DMS 273 (cell line): Measurements from ENCODE around the gene LRRC3.
A peak's percentile ranks its signal among the peaks of the same experiment; 100 is the strongest.
"Not testable (repeated sequence)": the region's sequence is repeated elsewhere in the genome, so short reads cannot be mapped to it uniquely, and the experiment has no call there.

ENCODE experiments used
- DNase-seq: peaks from one replicate; lab custom pipeline; 2025; ENCODE audit not compliant: unreplicated experiment; lab: John Stamatoyannopoulos, UW

The LRRC3 gene, protein sequence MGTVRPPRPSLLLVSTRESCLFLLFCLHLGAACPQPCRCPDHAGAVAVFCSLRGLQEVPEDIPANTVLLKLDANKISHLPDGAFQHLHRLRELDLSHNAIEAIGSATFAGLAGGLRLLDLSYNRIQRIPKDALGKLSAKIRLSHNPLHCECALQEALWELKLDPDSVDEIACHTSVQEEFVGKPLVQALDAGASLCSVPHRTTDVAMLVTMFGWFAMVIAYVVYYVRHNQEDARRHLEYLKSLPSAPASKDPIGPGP

DNA sequence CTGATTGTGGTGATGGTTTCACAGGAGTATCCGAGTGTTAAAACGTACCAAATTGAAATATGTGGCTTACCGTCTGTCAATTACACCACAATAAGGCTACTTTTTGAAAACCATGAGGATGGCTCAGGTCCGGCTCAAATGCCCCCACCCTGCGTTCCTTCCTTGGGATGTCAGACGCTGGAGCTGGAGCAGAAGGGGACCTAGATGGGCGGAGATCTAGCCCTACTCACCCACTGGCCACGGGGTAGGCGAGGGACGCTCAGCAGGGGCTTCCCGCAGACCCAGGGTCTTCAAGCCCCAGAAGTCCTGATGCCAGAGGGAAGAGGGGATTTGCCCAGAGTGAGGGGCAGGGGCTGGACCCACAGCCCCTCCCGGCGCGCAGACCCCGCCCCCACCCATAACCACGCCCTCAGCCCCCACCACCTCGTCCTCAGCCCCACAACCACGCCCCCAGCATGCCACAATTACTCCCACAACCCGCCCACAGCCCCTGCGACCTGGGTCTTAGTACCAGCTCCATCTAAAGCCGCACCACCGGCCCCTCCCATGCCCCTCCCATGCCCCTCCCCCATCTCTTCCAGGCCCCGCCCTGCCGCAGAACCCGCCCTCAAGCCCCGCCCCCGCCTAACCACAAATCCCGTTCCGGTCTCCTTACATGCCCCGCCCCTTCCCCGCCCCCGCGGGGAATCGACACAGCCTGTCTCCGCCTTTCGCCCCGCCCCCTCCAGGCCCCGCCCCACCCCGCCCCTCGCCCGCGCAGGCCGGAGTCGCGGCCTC, at the start of gene LRRC3:
Gene LRRC3, plus strand, starts transcription at position 764 of the 777 bp plus-strand sequence. CDS start 1,135 bp downstream, outside the sequence.
- DNase-seq = peak; percentile 92

DNA sequence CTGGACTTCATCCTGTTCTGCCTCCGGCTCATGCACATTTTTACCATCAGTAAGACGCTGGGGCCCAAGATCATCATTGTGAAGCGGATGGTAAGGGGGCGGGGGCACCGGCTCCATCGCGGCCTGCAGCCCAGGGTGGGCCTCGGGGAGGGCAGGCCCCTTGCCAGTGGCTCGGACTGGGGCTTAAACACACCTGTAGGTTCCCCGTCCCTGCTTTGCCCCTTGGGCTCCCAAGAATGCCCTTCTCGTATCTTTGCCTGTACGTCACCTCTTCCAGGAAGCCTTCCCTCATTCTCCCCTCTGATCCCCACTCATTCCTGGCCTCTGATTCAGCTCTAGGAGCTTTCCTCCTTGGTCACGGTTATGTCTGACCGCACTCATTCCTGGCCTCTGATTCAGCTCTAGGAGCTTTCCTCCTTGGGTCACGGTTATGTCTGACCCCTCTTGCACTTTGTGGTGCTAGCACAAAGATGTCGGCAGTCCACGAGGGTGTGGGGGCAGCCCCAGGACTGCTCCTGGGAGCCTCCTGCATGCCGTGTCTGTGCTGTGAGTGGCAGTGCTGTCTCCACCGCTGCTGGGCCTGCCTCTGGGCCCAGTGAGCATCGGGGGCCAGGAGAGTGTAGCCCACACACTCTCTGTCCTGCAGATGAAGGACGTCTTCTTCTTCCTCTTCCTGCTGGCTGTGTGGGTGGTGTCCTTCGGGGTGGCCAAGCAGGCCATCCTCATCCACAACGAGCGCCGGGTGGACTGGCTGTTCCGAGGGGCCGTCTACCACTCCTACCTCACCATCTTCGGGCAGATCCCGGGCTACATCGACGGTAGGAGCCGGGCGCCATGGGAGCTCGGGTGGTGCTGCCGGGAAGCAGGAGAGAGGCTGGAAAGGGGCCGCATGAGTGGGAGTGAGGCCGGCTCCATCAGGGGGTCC, 49.1 kb upstream of the LRRC3 start:
- DNase-seq = no peak

DNA sequence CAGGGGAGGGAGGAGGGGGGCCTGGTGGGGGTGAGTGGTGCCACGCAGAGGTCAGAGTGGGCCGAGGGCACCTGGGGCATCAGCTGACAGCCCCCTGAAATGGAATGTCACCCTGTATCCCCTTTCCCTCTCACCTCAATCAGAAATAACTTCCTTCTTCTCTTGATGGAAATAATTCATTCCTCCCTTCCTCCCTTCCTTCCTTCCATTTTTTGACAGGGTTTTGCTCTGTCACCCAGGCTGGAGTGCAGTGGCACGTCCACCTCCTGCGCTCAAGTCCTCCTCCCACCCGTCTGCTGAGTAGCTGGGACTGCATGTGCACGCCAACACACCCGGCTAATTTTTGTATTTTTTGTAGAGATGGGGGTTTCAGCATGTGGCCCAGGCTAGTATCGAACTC, 48.4 kb upstream of the LRRC3 start:
- no peak for DNase-seq

DNA sequence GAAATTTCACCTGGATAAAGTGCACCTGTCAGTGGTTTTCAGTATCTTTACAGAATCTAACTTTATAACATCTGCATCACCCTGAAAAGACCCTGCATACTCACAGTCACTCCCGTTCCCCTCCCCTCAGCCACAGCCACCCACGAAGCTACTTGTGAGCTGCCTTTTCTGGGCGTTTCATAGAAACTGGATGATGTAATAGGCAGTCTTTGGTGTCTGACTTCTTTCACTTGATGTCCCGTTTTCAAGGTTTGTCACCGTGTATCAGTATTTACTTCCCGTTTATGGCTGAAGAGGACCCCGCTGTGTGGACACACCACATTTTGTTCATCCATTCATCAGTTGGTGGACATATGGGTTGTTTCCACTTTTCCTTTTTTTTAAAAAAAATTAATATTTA, 47.8 kb upstream of the LRRC3 start:
- DNase-seq = no peak

DNA sequence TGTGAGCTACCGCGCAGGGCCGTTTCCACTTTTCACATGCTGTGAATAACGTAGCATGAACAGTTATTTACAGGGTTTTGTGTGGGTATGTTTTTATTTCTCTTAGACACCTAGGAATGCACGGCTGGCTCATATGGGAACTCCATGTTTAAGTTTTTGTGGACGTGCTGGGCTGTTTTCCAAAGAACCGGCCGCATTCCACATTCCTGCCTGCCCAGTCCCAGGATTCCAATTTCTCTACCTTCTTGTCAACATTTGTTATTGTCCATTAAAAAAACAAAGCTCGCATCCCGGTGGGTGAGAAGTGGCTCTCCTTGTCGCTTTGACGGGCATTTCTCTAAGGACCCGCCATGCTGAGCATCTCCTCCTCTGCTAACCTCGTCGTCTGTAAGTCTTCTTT, 47.1 kb upstream of the LRRC3 start:
- DNase-seq = no peak

DNA sequence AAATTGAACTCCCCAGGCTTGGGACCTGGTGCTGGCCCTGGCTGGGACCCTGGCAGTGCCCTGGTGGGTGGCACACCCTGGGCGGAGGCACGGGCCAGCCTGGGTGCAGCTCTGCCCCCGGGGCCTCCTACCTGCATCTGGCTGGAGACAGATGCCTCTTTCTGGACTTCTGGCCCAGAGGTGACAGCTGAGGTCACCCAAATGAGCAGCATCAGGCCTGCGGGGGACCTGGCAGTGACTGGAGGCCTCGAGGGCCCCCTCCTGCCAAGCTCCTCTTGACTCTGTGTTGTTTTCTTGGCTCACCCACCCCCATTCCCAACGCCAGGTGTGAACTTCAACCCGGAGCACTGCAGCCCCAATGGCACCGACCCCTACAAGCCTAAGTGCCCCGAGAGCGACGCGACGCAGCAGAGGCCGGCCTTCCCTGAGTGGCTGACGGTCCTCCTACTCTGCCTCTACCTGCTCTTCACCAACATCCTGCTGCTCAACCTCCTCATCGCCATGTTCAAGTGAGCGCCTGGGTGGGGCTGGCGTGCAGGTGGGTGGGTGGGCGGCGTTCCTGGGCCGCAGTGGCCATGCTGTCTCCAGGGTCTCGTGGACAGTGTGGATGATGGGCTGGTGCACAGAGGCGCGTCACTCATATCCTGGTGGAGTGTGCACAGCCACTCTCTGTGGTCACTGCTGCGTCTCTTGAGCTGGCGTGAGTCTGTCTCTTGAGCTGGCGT, 41.6 kb upstream of the LRRC3 start:
- no peak for DNase-seq

DNA sequence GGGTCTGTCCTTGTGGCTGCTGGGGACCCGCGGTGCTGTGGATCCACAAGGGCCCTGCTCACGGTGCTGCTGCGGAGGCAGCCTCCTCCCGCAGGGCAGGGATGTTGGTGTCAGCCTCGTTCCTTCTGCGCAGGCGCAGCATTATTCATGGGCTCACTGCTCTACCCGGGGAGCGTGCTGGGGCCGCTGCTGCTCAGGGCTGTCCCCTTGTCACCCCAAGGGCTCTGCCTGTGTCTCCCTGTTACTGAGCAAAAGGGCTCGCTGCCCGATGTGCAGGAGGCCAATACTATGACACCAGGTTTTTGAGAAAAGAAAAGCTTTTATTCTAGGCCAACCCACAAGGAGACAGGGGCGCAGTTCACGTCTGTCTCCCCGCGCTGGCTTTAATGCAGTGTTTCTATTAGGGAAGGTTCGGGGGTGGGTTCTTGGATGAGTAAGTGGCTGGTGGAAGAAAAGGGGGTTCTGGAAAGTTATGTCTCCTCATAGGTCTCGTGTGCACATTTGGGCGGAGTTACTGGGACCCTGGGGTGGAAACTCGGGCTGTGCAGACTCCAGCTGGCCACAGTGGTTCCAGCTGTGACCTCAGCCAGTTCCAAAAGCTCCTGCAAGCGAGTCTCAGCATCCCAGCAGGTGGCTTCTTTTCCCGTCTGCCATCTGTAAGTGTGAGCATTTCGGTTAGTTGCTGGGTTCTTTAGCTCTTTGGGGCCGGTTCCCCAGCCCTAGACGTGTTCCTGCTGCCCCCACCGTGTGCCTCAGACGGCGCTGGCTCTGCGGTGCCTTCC, 40.8 kb upstream of the LRRC3 start:
- DNase-seq = peak; percentile 54

DNA sequence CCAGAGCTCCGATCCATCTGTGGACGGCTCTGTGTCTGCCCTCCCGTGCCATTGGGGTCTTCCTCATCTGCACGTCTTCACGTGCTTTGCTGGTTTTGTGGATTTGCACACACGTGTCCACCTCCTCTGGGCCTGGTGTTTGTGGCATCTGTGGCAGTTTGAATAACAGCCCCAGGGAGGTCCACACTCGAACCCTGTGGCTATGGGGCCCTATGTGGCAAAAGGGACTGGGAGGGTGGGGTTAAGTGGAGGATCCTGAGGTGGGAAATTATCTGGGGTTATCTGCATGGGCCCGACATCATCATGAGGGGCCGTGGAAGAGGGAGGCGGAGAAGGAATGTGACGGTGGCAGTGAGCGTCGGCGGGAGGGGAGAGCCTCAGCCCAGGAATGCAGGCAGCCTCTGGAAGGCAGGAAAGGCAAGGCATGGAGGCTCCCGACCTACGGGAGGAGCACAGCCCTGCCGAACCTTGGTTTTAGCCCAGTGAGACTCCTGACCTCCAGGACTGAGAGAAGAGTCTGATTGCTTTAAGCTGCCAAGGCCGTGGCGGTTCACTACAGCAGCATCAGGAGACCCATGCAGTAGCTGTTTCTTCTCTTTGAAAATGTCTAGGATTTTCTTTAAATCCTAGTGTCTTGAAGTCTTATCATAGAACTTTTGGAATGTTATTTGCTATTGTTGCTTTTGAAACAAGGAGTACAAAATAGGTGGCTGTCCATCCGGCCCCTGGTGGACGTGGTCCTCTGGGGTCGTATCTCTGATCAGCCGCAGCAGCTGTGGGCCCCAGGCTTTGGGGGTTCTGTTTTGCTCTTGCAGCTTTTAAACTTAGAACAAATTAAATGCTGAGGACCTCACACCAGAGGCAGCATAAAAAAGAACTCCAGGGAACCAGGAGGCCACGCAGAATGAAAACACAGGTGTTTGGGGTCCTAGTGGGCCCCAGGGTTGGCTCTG, 40.0 kb upstream of the LRRC3 start:
- no peak for DNase-seq

DNA sequence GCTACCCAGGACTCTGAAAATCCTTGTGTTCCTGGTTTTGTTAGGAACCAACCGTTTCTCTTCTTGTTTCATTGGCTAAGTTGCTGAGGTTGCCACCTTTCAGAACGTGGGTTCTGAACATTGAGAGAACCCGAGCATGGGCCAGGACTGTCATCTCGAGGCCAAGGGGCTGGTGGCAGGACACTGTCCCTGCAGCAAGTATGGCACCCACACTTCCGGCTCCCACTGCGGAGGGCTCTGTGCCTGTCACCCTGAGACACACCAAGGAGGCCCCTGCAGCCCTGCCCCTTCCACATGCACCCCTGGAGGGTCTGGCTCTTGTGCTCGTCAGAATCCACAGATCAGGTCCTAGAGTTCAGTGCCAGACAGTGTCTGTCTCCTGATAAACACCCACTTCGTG, 39.1 kb upstream of the LRRC3 start:
- DNase-seq = no peak

DNA sequence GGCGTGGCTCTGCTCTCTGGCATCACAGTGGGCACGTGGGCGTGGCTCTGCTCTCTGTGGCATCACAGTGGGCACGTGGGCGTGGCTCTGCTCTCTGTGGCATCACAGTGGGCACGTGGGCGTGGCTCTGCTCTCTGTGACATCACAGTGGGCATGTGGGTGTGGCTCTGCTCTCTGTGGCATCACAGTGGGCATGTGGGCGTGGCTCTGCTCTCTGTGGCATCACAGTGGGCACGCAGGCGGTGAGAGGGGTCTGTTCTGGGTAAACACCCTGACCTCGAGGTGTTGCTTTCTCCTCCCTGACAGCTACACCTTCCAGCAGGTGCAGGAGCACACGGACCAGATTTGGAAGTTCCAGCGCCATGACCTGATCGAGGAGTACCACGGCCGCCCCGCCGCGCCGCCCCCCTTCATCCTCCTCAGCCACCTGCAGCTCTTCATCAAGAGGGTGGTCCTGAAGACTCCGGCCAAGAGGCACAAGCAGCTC, 37.6 kb upstream of the LRRC3 start:
- DNase-seq = not testable (repeated sequence)

DNA sequence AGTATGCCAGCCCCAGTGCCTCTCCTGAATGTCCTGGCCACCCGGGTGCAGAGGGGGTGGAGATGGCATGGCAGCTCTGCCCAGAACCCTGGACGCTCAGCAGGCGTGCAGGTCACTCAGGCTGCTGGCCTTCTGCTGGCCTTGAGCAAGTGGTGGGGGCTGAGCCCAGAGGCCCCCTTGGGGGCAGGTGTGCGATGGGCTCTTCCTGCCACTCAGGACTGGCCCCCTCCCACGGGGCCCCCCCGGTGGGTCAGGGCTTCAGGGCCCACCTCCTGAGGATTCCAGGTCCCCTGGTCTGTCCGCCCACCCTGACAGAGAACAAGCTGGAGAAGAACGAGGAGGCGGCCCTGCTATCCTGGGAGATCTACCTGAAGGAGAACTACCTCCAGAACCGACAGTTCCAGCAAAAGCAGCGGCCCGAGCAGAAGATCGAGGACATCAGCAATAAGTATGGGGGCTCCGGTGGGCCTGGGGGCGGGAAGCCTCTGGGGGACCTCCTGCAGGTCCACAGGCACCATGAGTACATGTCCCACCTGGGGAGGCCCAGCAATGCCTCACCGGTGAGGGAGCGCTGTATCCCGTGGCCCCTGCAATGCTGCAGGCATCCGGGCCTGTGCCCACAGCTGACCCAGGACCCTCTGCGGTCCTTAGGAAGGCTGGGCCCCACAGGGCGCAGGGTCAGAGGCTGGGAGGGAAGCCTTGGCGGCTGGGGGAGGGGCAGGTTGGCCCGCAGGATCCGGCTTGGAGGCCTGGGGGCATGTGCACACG, 37.0 kb upstream of the LRRC3 start:
- no peak for DNase-seq

DNA sequence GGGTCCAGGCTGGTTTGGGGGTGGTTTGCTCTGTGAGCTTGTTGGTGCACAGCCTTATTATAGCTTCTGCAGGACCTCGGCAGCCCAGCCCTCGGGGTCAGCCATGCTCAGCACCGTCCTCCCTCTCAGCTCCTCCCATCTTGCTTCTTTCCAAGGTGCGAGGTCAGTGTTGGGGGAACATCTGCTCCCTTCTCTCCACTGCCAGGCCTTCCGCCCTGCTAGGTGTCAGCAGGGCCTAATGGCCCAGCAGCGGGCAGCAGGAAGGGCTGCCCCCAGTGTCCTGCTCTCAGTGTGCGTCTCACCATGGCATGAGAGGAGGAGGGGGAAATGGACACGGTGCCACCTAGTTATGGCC, 36.5 kb upstream of the LRRC3 start:
- no peak for DNase-seq

DNA sequence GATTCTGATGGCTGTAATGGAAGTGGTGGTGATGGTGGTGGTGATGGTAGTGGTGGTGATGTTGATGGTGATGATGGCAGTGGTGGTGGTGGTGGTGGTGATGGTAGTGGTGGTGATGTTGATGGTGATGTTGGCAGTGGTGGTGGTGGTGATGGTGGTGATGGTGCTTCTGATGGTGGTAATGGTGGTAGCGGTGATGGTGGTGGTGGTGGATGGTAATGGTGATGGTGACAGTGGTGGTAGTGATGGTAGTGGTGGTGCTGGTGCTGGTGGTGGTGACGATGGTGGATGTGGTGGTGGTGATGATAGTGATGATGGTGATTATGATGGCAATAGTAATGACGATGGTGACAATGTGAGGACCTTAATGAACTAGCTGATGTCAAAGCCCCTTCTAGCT, 35.6 kb upstream of the LRRC3 start:
- DNase-seq = no peak

DNA sequence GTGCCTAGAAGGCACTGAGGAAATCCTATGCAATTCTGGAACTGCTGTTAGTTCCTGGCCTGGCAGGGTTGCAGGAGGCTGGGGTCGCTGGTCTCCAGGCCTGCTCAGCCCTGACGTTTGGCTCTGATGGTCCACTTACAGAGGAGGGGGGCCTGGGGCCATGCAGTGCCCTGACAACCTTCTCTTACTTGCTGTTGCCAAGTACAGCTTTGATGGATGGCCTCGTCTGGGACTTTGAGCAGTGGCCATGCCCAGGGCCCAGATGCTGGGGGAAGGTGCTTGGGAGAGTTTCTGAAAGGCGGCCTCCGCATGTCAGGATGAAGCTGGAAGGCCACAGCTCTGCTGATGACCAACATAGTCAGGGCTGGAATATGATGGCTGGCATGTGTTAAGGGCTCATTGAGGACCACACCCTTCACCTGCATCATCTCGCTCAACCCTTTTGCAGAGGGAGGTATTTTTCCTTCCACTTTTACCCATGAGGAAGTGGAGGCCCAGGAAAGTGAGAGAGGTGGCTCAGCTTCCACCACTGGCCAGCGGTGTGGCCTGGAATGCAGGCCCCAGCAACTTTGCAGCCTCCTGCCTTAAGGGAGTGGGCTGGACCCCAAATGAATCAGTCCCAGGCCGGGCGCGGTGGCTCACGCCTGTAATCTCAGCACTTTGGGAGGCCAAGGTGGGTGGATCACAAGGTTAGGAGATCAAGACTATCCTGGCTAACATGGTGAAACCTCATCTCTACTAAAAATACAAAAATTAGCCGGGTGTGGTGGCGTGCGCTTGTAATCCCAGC, 34.7 kb upstream of the LRRC3 start:
- no peak for DNase-seq

DNA sequence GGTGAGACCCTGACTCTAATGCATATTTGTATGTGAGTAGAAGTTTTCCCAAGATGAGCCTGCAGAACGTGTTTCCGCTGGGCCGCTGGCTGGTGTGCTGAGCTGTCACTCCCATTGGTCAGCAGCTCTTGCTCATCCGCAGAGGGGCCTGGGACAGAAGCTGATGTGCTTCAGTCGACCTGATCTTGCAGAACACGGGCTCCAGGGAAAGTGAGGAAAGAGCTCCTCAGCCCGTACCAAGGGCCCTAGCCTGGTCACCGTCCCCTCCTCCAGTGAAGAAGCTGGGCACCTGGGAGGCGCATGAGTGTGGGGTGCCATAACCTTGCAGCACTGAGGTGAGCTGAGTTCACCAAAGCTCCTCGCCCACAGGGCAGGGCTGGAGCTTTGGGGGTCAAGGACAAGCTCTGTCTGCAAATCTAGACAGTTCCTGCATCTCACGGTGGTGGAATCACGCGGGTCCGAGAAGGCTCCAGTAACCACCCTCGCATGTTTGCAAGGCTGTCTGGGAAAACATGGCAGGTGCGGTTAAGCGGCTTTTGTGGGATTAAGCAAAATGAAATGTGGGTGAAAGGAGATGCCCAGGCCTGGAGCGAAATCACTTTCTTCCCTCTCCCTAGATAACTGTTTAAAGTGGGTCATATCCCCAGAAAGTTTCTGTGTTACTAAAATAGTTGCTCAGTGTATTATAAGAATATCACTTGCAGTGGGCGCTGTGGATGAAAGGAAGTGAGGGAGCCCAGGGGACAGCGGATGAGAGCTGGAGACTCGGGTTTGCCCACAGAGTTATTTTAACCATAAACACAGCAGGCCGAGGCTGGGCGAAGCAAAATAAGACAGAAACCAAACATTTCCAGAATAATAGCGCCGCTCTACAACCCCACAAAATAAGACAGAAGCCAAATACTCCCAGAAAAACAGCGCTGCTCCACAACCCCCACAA, 33.1 kb upstream of the LRRC3 start:
- no peak for DNase-seq

DNA sequence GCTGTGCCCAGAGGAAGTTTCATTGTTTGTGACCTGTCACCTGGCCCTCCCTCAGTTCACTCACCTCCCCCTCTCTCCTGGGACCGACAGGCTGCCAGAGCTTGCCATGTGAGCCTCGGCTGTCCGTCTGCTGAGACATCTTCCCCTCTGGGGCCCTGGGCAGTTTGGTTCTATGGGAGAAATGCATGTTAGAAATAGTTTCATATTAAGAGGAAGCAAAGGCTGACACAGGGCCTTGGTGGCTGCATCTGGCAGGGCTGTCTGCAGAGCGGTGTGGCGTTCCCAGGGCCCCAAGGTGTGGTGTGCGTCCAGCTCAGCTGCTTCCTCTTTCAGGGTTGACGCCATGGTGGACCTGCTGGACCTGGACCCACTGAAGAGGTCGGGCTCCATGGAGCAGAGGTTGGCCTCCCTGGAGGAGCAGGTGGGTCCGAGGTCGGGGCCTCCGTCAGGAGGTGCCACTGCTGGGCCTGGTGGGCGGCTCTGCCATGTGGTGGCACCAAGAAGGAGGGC, 31.9 kb upstream of the LRRC3 start:
- DNase-seq = no peak
